ENCODE results near the gene FRMD6. TPM values are rescaled to one million over a fixed set of nuclear protein-coding genes. Genes with fewer than 3 reads are reported as not detected.

FRMD6 gene
- total and polyA plus RNA-seq, 10 of the 15 experiments (the other 5 are each of a cell fraction or from before 2014, with no cell fraction given), result 0.86 to 7.8 (median 3.3) TPM

- no peaks in the 10 kb centered on the region for H4K20me1 ChIP-seq (ENCODE audit: control insufficient read depth, insufficient read depth)
- ATAC-seq (peak; percentile 93), DNase-seq (ENCODE audit: low read depth, low spot score) (no peak), FAIRE-seq (no peak)
- H3K4me3 ChIP-seq, result no peak overlapping the region
- H3K79me2 ChIP-seq (ENCODE audit: control insufficient read depth, insufficient read depth, low read length), result no peaks in the 10 kb centered on the region
- no peaks in the 10 kb centered on the region for H3K36me3 ChIP-seq (ENCODE audit: control insufficient read depth in 2 of 2, insufficient read depth in 2 of 2, low read length in 1 of 2)
- no peaks in the 10 kb centered on the region for H3K9me3 ChIP-seq (replicated peaks; ENCODE audit: control insufficient read depth, insufficient read depth, low read length)
- POLR2A ChIA-PET, result no interaction called here
- no peaks in the 10 kb centered on the region; a peak in 1 of 4 replicates for H3K27me3 ChIP-seq (replicated peaks in 1 of 2; ENCODE audit: control insufficient read depth in 2 of 2, insufficient read depth in 2 of 2, low read length in 1 of 2)
- CTCF ChIA-PET, result interaction anchor here (1.0 to 1.4 kb wide), 2 partner anchors 16 to 222 kb away, joined by 3 read pairs; no protein-coding TSS in a partner anchor
- no peak overlapping the region for H2AFZ ChIP-seq (ENCODE audit: control insufficient read depth, low read depth, low read length)
- peaks cover 1% of the 10 kb centered on the region; the same call in 1 of the 2 replicates for H3K4me1 ChIP-seq (ENCODE audit: control insufficient read depth, insufficient read depth, low read length)
- no peak overlapping the region for H3K4me2 ChIP-seq (ENCODE audit: control insufficient read depth, insufficient read depth)
- SMC1A ChIA-PET (ENCODE audit: uncharacterized antibody, unreplicated experiment), result no interaction called here
- intact Hi-C loops (cut with micrococcal nuclease; ENCODE audit: unreplicated experiment) (no loop called here), in situ Hi-C loops (cut with MboI) (no loop called here)
- BruUV-seq (replicated peaks), result no TSS peak
- RAD21 ChIA-PET (ENCODE audit: unreplicated experiment), result no interaction called here
- 40% methylated on average over 5 of the region's 5 CpGs for WGBS (ENCODE audit: insufficient coverage, insufficient replicate concordance, low lambda C conversion rate, missing lambda C conversion rate)
- no peak overlapping the region for H3K9ac ChIP-seq (ENCODE audit: control insufficient read depth, insufficient read depth, low read length)
- TF ChIP-seq USF2 (IDR thresholded peaks at IDR 0.05; ENCODE audit: borderline replicate concordance, low read depth, low read length) (no peak; the same call in 1 of the 2 replicates), RUNX3 (IDR thresholded peaks at IDR 0.05; ENCODE audit: low read length) (peak; percentile 51), IRF4 (IDR thresholded peaks at IDR 0.05; ENCODE audit: low read depth, low read length) (peak; percentile 64; the same call in 1 of the 2 replicates), EED (IDR thresholded peaks at IDR 0.05; ENCODE audit: low read depth) (0 out of 2 replicates have a peak, but pooled peaks have one; percentile 25), BHLHE40 (IDR thresholded peaks at IDR 0.05; ENCODE audit: borderline replicate concordance in 1 of 2, low read depth in 2 of 2, low read length in 1 of 2) (peak; percentile 63 to 86), EP300 (IDR thresholded peaks at IDR 0.05; ENCODE audit: borderline replicate concordance in 1 of 2, control insufficient read depth in 1 of 2, low read depth in 2 of 2, low read length in 2 of 2) (no peak), STAT3 (IDR thresholded peaks at IDR 0.05; ENCODE audit: low read depth, low read length) (no peak), JUND (IDR thresholded peaks at IDR 0.05; ENCODE audit: low read depth, low read length) (no peak), USF1 (IDR thresholded peaks at IDR 0.05; ENCODE audit: borderline replicate concordance, extremely low read length, insufficient read depth, low read depth, low read length) (peak; percentile 56), MEF2A (IDR thresholded peaks at IDR 0.05; ENCODE audit: insufficient read depth, low read depth, low read length) (no peak), JUNB (IDR thresholded peaks at IDR 0.05) (peak; percentile 40; the same call in 1 of the 2 replicates), PAX5 (IDR thresholded peaks at IDR 0.05; ENCODE audit: borderline replicate concordance, low read depth, low read length) (no peak), GABPA (IDR thresholded peaks at IDR 0.05; ENCODE audit: low read depth) (no peak), BCL11A (IDR thresholded peaks at IDR 0.05; ENCODE audit: low read depth, low read length) (0 out of 2 replicates have a peak, but pooled peaks have one; percentile 44), ESRRA (IDR thresholded peaks at IDR 0.05; ENCODE audit: low read length) (no peak)
- H3K27ac ChIP-seq (ENCODE audit: control insufficient read depth, insufficient read depth), result no peak overlapping the region
Observed at GRCh38 chr14:51609955-51610283, 41.8 kb upstream of the FRMD6 start.
